Transverse colon (tissue), 4 donors: ENCODE measurements around the gene ZNF362.

Experiments used
- POLR2A ChIP-seq: fragments of 450-650 bp; IDR thresholded peaks from one replicate; pipeline ENCODE4 v1.6.1; 2016; ENCODE audit warnings: antibody characterized with exemption, mild to moderate bottlenecking, moderate library complexity
- POLR2AphosphoS5 ChIP-seq, 3 donors: sonication (generic); formaldehyde crosslinking; IDR thresholded peaks; one replicate each; pipeline ENCODE4 v1.6.1; 2016; ENCODE audit warnings: antibody characterized with exemption in 3 of 3
- TF ChIP-seq, protein P1 (sequence below), 5 experiments: fragments of 200-600 bp in 3 of 5; fragments of 450-650 bp in 2 of 5; sonication (generic) in 3 of 5; IDR thresholded peaks; 1 replicate in 2 of 5; 2 replicates in 3 of 5; pipeline ENCODE4 v1.5.1; 2016 to 2017; ENCODE audit warnings: antibody characterized with exemption in 5 of 5, inconsistent platforms in 3 of 5, mild to moderate bottlenecking in 2 of 5, moderate library complexity in 1 of 5

DNA sequence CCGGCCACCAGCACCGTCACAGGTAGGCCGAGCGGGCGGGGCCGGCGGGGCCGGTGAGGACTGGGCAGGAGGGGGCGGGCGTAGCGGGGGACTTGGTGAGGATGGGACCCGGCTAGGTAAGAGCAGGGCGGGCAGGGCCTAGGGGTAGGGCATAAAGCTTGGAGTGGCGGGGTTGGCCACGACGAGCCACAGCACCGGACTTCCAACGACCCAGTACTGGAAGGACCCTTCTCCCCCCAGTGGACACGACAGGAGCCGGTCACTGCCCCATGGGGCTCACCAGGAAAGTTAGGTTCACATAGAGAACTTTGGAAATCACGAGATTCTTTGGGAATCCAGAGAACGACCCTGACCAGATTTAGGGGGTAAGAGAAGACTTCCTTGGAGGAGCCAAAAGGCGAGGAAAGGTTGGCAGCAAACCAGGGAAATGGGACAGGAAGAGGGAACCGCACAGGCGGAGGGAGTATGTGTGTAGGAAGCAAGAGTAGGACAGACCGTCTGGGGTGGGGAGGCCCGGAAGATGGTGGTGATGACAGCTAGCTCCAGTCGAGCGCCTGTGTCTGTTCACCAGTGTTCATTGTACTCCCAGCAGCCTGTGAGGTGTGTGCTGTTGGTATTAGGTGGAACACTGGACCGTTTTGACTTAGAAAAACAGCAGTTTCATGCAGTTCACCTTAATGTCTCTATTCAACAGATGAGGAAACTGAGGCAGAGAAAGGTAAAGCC lies 20.4 kb downstream of the ZNF362 start:
- TF ChIP-seq, protein P1, sequence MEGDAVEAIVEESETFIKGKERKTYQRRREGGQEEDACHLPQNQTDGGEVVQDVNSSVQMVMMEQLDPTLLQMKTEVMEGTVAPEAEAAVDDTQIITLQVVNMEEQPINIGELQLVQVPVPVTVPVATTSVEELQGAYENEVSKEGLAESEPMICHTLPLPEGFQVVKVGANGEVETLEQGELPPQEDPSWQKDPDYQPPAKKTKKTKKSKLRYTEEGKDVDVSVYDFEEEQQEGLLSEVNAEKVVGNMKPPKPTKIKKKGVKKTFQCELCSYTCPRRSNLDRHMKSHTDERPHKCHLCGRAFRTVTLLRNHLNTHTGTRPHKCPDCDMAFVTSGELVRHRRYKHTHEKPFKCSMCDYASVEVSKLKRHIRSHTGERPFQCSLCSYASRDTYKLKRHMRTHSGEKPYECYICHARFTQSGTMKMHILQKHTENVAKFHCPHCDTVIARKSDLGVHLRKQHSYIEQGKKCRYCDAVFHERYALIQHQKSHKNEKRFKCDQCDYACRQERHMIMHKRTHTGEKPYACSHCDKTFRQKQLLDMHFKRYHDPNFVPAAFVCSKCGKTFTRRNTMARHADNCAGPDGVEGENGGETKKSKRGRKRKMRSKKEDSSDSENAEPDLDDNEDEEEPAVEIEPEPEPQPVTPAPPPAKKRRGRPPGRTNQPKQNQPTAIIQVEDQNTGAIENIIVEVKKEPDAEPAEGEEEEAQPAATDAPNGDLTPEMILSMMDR (IDR thresholded peaks at IDR 0.05), result no peak
- TF ChIP-seq POLR2A (no peak), POLR2AphosphoS5 (IDR thresholded peaks at IDR 0.05) (no peak)
